HCT116 (cell line): ENCODE results near the gene FOXP1. TPM values are rescaled to one million over a fixed set of nuclear protein-coding genes. Genes with fewer than 3 reads are reported as not detected.

ENCODE experiments used
- ATAC-seq: fragments of 200-7000 bp; cut with Tn5 transposase; 2 replicates; pipeline ENCODE4 v1.9.1; 2020; ENCODE audit warnings: mild to moderate bottlenecking, moderate library complexity
- BruUV-seq: library from RNA; stranded (reverse); fragments of 400-500 nt; replicated peaks from 2 replicates; lab custom pipeline; 2021; lab: Mats Ljungman, UMichigan
- CTCF ChIA-PET: fragments of 300-600 bp; sonication (Branson Sonifier 250); formaldehyde crosslinking; loops from one replicate; lab custom pipeline; 2021; ENCODE audit warnings: antibody characterized with exemption; lab: Charles Lee
- POLR2A ChIA-PET: fragments of 300-600, 350-600 bp; sonication (Branson Sonifier 250); formaldehyde crosslinking; loops from one replicate; lab custom pipeline; 2021; ENCODE audit warnings: antibody characterized with exemption; lab: Charles Lee
- RAD21 ChIA-PET, 2 experiments: fragments of 300-600 bp; sonication (Branson Sonifier 250); formaldehyde crosslinking; loops; one replicate each; lab custom pipeline; 2023; ENCODE audit warnings: low total read pairs in 2 of 2; ENCODE audit not compliant: uncharacterized antibody in 2 of 2, unreplicated experiment in 2 of 2, low non-redundant PET in 1 of 2; lab: Charles Lee
- DNase-seq: peaks from one replicate; pipeline ENCODE4 v3.0.0-alpha.2; 2010; ENCODE audit warnings: low read depth, low spot score
- H2AFZ ChIP-seq: fragments of 200-600 bp; shearing (Covaris generic), sonication (generic); 2 replicates; pipeline ENCODE4 v1.6.1; 2017; ENCODE audit warnings: low read depth, mixed run types, mixed read lengths, antibody characterized with exemption, low read length; ENCODE audit not compliant: poor library complexity, severe bottlenecking
- H3K27ac ChIP-seq: 2 replicates; pipeline ENCODE4 v1.5.1; 2012; ENCODE audit warnings: low read depth, low read length
- H3K27me3 ChIP-seq: fragments of 200-600 bp; sonication (generic); 2 replicates; pipeline ENCODE4 v1.6.1; 2016; ENCODE audit warnings: mixed run types, low read length, mixed read lengths; ENCODE audit not compliant: insufficient read depth
- H3K36me3 ChIP-seq, 2 experiments: fragments of 200-500 bp in 1 of 2; fragments of 200-600 bp in 1 of 2; sonication (Bioruptor generic) in 1 of 2; sonication (generic) in 1 of 2; 2 replicates each; pipeline versions ENCODE4 v1.5.1 to v1.6.1; 2014 to 2016; ENCODE audit warnings: low read length in 2 of 2, inconsistent platforms in 1 of 2, mixed read lengths in 1 of 2, mixed run types in 1 of 2; ENCODE audit not compliant: insufficient read depth in 2 of 2, control insufficient read depth in 1 of 2
- H3K4me1 ChIP-seq, 2 experiments: fragments of 200-600 bp in 1 of 2; sonication (generic) in 1 of 2; 2 replicates each; pipeline versions ENCODE4 v1.5.1 to v1.6.1; 2012 to 2017; ENCODE audit warnings: low read length in 2 of 2, inconsistent platforms in 1 of 2, mild to moderate bottlenecking in 1 of 2, mixed read lengths in 1 of 2, mixed run types in 1 of 2, moderate library complexity in 1 of 2; ENCODE audit not compliant: insufficient read depth in 2 of 2, control insufficient read depth in 1 of 2
- H3K4me2 ChIP-seq: fragments of 200-600 bp; sonication (generic); 2 replicates; pipeline ENCODE4 v1.6.1; 2017; ENCODE audit warnings: mixed run types, low read length, mixed read lengths
- H3K4me3 ChIP-seq, 2 experiments: fragments of 200-600 bp in 1 of 2; sonication (generic) in 1 of 2; replicated peaks in 1 of 2; 2 replicates each; pipeline ENCODE4 v1.5.1; 2011 to 2016; ENCODE audit warnings: low read length in 2 of 2, control low read depth in 1 of 2, low read depth in 1 of 2, mild to moderate bottlenecking in 1 of 2, mixed read lengths in 1 of 2, mixed run types in 1 of 2
- H3K79me2 ChIP-seq: fragments of 200-600 bp; sonication (generic); 2 replicates; pipeline ENCODE4 v1.6.1; 2017; ENCODE audit warnings: mild to moderate bottlenecking, mixed run types, low read length, moderate library complexity, mixed read lengths; ENCODE audit not compliant: insufficient read depth
- H3K9ac ChIP-seq: fragments of 200-600 bp; sonication (generic); 2 replicates; pipeline ENCODE4 v1.6.1; 2016; ENCODE audit warnings: low read length, mixed read lengths
- H3K9me2 ChIP-seq: fragments of 200-600 bp; sonication (generic), shearing (Covaris generic); 2 replicates; pipeline ENCODE4 v1.6.1; 2017; ENCODE audit warnings: mixed run types, mild to moderate bottlenecking, moderate library complexity; ENCODE audit not compliant: insufficient read depth
- H3K9me3 ChIP-seq, 2 experiments: fragments of 200-500 bp in 1 of 2; fragments of 200-600 bp in 1 of 2; sonication (Bioruptor generic) in 1 of 2; sonication (generic) in 1 of 2; 2 replicates each; pipeline ENCODE4 v1.6.1; 2014 to 2017; ENCODE audit warnings: low read length in 2 of 2, mixed read lengths in 2 of 2, inconsistent platforms in 1 of 2, low read depth in 1 of 2, mild to moderate bottlenecking in 1 of 2, mixed run types in 1 of 2, moderate library complexity in 1 of 2; ENCODE audit not compliant: control insufficient read depth in 1 of 2, insufficient read depth in 1 of 2
- H4K20me1 ChIP-seq: fragments of 200-600 bp; sonication (generic), shearing (Covaris generic); 2 replicates; pipeline ENCODE4 v1.6.1; 2017; ENCODE audit warnings: mixed run types, mild to moderate bottlenecking, moderate library complexity; ENCODE audit not compliant: insufficient read depth
- CBX3 ChIP-seq: IDR thresholded peaks from 2 replicates; pipeline ENCODE4 v1.6.1; 2012; ENCODE audit warnings: low read depth
- CEBPB ChIP-seq: IDR thresholded peaks from 2 replicates; pipeline ENCODE4 v1.6.1; 2012; ENCODE audit warnings: low read depth
- CTCF ChIP-seq, 3 experiments: fragments of 200-600 bp in 1 of 3; sonication (generic) in 1 of 3; IDR thresholded peaks in 2 of 3; conservative IDR thresholded peaks in 1 of 3; 2 replicates each; pipeline ENCODE4 v1.5.1; 2012 to 2017; ENCODE audit warnings: low read depth in 2 of 3, low read length in 2 of 3, antibody characterized with exemption in 1 of 3, borderline replicate concordance in 1 of 3, control low read depth in 1 of 3, mild to moderate bottlenecking in 1 of 3, mixed read lengths in 1 of 3, mixed run types in 1 of 3, moderate library complexity in 1 of 3; ENCODE audit not compliant: insufficient read depth in 1 of 3
- FOSL1 ChIP-seq: IDR thresholded peaks from 2 replicates; pipeline ENCODE4 v1.6.1; 2012; ENCODE audit warnings: low read depth
- MAX ChIP-seq: IDR thresholded peaks from 2 replicates; pipeline ENCODE4 v1.6.1; 2012
- RAD21 ChIP-seq: IDR thresholded peaks from 2 replicates; pipeline ENCODE4 v1.6.1; 2012; ENCODE audit warnings: low read depth, mild to moderate bottlenecking
- REST ChIP-seq: IDR thresholded peaks from 2 replicates; pipeline ENCODE4 v1.6.1; 2012; ENCODE audit warnings: low read depth
- SP1 ChIP-seq: IDR thresholded peaks from 2 replicates; pipeline ENCODE4 v1.6.1; 2012; ENCODE audit warnings: low read depth
- YY1 ChIP-seq: IDR thresholded peaks from 2 replicates; pipeline ENCODE4 v1.6.1; 2011; ENCODE audit warnings: low read length, low read depth, moderate library complexity, mild to moderate bottlenecking; ENCODE audit not compliant: insufficient replicate concordance; ENCODE audit errors: extremely low read depth
- ZFX ChIP-seq: fragments of 450-650 bp; IDR thresholded peaks from 2 replicates; pipeline ENCODE4 v1.6.1; 2017
- intact Hi-C: fragments of 100-400 bp; cut with micrococcal nuclease; formaldehyde crosslinking; loops from 2 replicates; pipeline ENCODE4 v1.10.0; 2022
- total RNA-seq: library from RNA; stranded (reverse); gene quantifications from one replicate; pipeline ENCODE4 v1.2.1, GENCODE V29; 2021; ENCODE audit not compliant: unreplicated experiment
- TF ChIP-seq, protein P1 (sequence below): IDR thresholded peaks from 2 replicates; pipeline ENCODE4 v1.6.1; 2012

The FOXP1 gene
- total RNA-seq, 1 experiment from 2014 or later, result 11.4 TPM

- CTCF ChIA-PET, result interaction anchor here (0.6 kb wide), 1 partner anchor 377 kb away, joined by 5 read pairs; no protein-coding TSS in a partner anchor
- intact Hi-C loops, result no loop called here
- no TSS peak for BruUV-seq
Measured at GRCh38 chr3:71350998-71351397, 232.5 kb downstream of the FOXP1 start.

More at GRCh38 chr3:71350998-71351397, 232.5 kb downstream of the FOXP1 start:
- no peak for ATAC-seq
- no peaks in the 10 kb centered on the region for H3K79me2 ChIP-seq
- H2AFZ ChIP-seq, result no peak overlapping the region
- no peaks in the 10 kb centered on the region for H3K36me3 ChIP-seq
- H4K20me1 ChIP-seq, result no peaks in the 10 kb centered on the region
- no peak overlapping the region for H3K4me3 ChIP-seq
- no peak overlapping the region for H3K4me2 ChIP-seq
- POLR2A ChIA-PET, result no interaction called here
- no peaks in the 10 kb centered on the region for H3K9me3 ChIP-seq
- RAD21 ChIA-PET, result no interaction called here
- H3K9me2 ChIP-seq, result no peaks in the 10 kb centered on the region
- H3K27ac ChIP-seq, result no peak overlapping the region
- H3K27me3 ChIP-seq, result no peaks in the 10 kb centered on the region
- no peak for DNase-seq
- no peaks in the 10 kb centered on the region for H3K4me1 ChIP-seq
- TF ChIP-seq SP1, result no peak
- no peak for TF ChIP-seq CTCF (IDR thresholded peaks at IDR 0.05 in 2 of 3, conservative IDR thresholded peaks at IDR 0.05 in 1 of 3; ENCODE audit: borderline replicate concordance in 1 of 3, insufficient read depth in 1 of 3, low read depth in 2 of 3, low read length in 2 of 3)
- no peak for TF ChIP-seq FOSL1
- TF ChIP-seq, protein P1, sequence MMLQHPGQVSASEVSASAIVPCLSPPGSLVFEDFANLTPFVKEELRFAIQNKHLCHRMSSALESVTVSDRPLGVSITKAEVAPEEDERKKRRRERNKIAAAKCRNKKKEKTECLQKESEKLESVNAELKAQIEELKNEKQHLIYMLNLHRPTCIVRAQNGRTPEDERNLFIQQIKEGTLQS, result no peak
- no peak for TF ChIP-seq RAD21
- TF ChIP-seq YY1, result no peak
- TF ChIP-seq REST, result no peak
- no peak for TF ChIP-seq CEBPB
- TF ChIP-seq ZFX, result no peak
- TF ChIP-seq MAX, result no peak
- no peak for TF ChIP-seq CBX3
- no peak overlapping the region for H3K9ac ChIP-seq
